Common myeloid progenitor, CD34-positive (primary cell): ENCODE results near the gene TOMM40.

ENCODE experiments used
- CTCF ChIA-PET: fragments of 350-600 bp; sonication (Branson Sonifier 250); formaldehyde crosslinking; loops from one replicate; lab custom pipeline; 2021; ENCODE audit warnings: antibody characterized with exemption; lab: Charles Lee
- POLR2A ChIA-PET: fragments of 350-600 bp; sonication (Branson Sonifier 250); formaldehyde crosslinking; loops from one replicate; lab custom pipeline; 2021; ENCODE audit warnings: antibody characterized with exemption; lab: Charles Lee
- DNase-seq, 3 donors: peaks; one replicate each; pipeline versions ENCODE4 v3.0.0 to v3.0.0-alpha.2; 2013
- H3K27ac ChIP-seq, 2 experiments: 1 replicate in 1 of 2; 2 replicates in 1 of 2; pipeline ENCODE4 v1.7.0; 2013; ENCODE audit warnings: inconsistent platforms in 2 of 2, low read length in 2 of 2, mild to moderate bottlenecking in 2 of 2, low read depth in 1 of 2, moderate library complexity in 1 of 2; ENCODE audit not compliant: severe bottlenecking in 2 of 2, insufficient read depth in 1 of 2, poor library complexity in 1 of 2
- H3K27me3 ChIP-seq, 5 experiments: replicated peaks in 2 of 5; 1 replicate in 3 of 5; 2 replicates in 2 of 5; pipeline versions ENCODE4 v1.6.1 to v1.7.0; 2013; ENCODE audit warnings: low read length in 4 of 5, mild to moderate bottlenecking in 2 of 5, moderate library complexity in 2 of 5, inconsistent platforms in 1 of 5; ENCODE audit not compliant: insufficient read depth in 5 of 5, control insufficient read depth in 4 of 5
- H3K36me3 ChIP-seq, 4 experiments: 1 replicate in 2 of 4; 2 replicates in 2 of 4; pipeline versions ENCODE4 v1.6.1 to v1.7.0; 2013; ENCODE audit warnings: low read length in 3 of 4, control low read depth in 1 of 4, mild to moderate bottlenecking in 1 of 4; ENCODE audit not compliant: control insufficient read depth in 4 of 4, insufficient read depth in 4 of 4
- H3K4me1 ChIP-seq, 4 experiments: 1 replicate in 3 of 4; 2 replicates in 1 of 4; pipeline versions ENCODE4 v1.6.1 to v1.7.1; 2013; ENCODE audit warnings: low read length in 3 of 4, mild to moderate bottlenecking in 3 of 4, control low read depth in 1 of 4, inconsistent platforms in 1 of 4, moderate library complexity in 1 of 4; ENCODE audit not compliant: control insufficient read depth in 4 of 4, insufficient read depth in 4 of 4; ENCODE audit errors: control extremely low read depth in 1 of 4
- H3K4me3 ChIP-seq, 7 experiments: 1 replicate in 4 of 7; 2 replicates in 3 of 7; pipeline versions ENCODE4 v1.5.1 to v1.7.0; 2013; ENCODE audit warnings: mild to moderate bottlenecking in 7 of 7, low read length in 6 of 7, moderate library complexity in 6 of 7, inconsistent platforms in 2 of 7, low read depth in 2 of 7, control low read depth in 1 of 7; ENCODE audit not compliant: insufficient read depth in 4 of 7, control insufficient read depth in 1 of 7; ENCODE audit errors: extremely low read depth in 1 of 7
- H3K9me3 ChIP-seq, 5 experiments: 1 replicate in 4 of 5; 2 replicates in 1 of 5; pipeline versions ENCODE4 v1.6.1 to v1.7.1; 2013; ENCODE audit warnings: low read length in 4 of 5, mild to moderate bottlenecking in 2 of 5, inconsistent platforms in 1 of 5, low read depth in 1 of 5, moderate library complexity in 1 of 5; ENCODE audit not compliant: control insufficient read depth in 4 of 5, insufficient read depth in 2 of 5; ENCODE audit errors: control extremely low read depth in 1 of 5
- WGBS: methylation state at CpG from one replicate; pipeline ENCODE4 v1.1.5; 2013; ENCODE audit not compliant: insufficient coverage; 5-methylcytosine and 5-hydroxymethylcytosine counted together

The TOMM40 gene

DNA sequence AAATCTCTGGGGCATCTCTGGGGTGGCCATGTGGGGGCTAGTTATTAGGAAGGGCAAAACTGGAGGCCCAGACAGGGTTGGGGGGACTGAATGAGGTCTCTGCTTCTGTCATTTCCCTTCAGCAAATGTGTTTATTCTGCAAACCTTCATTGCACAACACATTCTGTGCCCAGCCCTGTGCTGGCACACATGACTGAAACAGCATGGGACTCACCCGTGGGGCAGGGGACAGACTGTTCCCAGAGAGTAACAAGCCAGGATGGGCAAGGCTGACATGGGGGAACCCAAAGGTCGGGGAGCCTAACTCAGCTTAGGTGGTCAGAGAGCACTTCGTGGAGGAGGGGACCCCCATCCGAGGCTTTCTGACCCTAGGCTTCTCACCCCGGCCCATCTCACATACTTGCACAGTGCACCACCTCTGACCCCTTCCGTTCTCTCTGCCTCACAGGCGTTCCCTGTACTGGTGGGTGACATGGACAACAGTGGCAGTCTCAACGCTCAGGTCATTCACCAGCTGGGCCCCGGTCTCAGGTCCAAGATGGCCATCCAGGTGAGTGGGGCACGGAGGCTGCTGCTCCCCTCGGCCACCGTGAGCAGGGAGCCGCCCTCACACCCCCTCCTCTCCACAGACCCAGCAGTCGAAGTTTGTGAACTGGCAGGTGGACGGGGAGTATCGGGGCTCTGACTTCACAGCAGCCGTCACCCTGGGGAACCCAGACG is 2.4 kb downstream of the TOMM40 start:
- H3K27me3 ChIP-seq, result no peaks in the 10 kb centered on the region
- H3K4me1 ChIP-seq, result peaks cover 8 to 26% (median 23%) of the 10 kb centered on the region in 4 experiments
- no peak overlapping the region for H3K4me3 ChIP-seq
- WGBS, result 98% methylated on average over 17 of the region's 18 CpGs
- no peak for DNase-seq
- ChIA-PET POLR2A (no interaction called here), CTCF (interaction anchor here (1.4 to 2.2 kb wide), 3 partner anchors 10 to 59 kb away, joined by 5 to 8 read pairs (median 6); partner anchors contain the start of gene APOE)
- no peaks in the 10 kb centered on the region for H3K9me3 ChIP-seq
- peaks cover 5 to 56% (median 45%) of the 10 kb centered on the region in 4 experiments for H3K36me3 ChIP-seq
- H3K27ac ChIP-seq, result no peak overlapping the region

DNA sequence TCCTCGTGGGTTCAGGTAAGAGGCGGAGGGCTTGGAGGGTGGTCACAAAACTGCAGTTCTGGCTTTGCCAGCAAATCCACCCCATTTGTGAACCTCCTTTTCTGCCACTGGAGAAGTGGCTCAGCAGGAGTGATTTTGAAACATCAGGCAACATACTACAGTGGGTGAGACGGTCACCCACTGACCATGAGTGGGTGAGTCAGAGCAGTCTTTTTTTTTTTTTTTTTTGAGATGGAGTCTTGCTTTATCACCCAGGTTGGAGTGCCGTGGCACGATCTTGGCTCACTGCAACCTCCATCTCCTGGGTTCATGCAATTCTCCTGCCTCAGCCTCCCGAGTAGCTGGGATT is 3.0 kb downstream of the TOMM40 start:
- H3K27me3 ChIP-seq, result no peaks in the 10 kb centered on the region
- H3K27ac ChIP-seq, result no peak overlapping the region
- no peak overlapping the region for H3K4me3 ChIP-seq
- POLR2A ChIA-PET, result no interaction called here
- CTCF ChIA-PET, result interaction anchor here (1.1 to 1.9 kb wide), 3 partner anchors 9 to 56 kb away, joined by 3 to 7 read pairs (median 5); partner anchors contain the start of gene APOE
- DNase-seq, result no peak
- peaks cover 5 to 56% (median 45%) of the 10 kb centered on the region in 4 experiments for H3K36me3 ChIP-seq
- peaks cover 8 to 26% (median 23%) of the 10 kb centered on the region in 4 experiments for H3K4me1 ChIP-seq
- no peaks in the 10 kb centered on the region for H3K9me3 ChIP-seq
- WGBS, result 100% methylated on average over 2 of the region's 6 CpGs

DNA sequence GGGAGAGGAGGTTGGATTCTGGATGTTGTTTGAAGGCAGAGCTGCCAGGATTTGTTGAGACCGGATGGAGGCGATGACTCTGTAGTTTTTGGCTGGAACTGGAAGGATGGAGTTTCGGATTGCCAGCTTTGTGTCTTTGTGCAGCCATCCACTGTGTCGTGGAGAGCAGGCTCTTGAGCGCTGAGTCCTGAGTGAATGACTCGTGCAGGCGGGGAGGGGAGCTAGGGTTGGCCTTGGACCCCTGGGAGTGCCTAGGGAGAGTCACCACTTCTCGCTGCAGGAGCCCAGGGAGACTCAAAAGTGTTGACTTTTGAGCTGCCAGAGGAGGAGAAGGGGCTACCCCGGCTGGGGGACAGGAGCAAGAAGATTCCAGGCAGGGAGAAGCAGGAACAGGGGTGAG is 3.9 kb downstream of the TOMM40 start:
- Histone ChIP-seq H3K27me3 (no peaks in the 10 kb centered on the region), H3K4me3 (no peak overlapping the region), H3K36me3 (peaks cover 6 to 62% (median 48%) of the 10 kb centered on the region in 4 experiments), H3K4me1 (peaks cover 8 to 21% (median 19%) of the 10 kb centered on the region in 4 experiments), H3K27ac (no peak overlapping the region), H3K9me3 (no peaks in the 10 kb centered on the region)
- WGBS, result 97% methylated on average over 6 of the region's 9 CpGs
- CTCF ChIA-PET, result interaction anchor here (0.8 to 1.9 kb wide), 6 partner anchors 9 to 94 kb away, joined by 3 to 7 read pairs (median 3); partner anchors contain the start of gene APOE
- POLR2A ChIA-PET, result no interaction called here
- DNase-seq, result no peak

DNA sequence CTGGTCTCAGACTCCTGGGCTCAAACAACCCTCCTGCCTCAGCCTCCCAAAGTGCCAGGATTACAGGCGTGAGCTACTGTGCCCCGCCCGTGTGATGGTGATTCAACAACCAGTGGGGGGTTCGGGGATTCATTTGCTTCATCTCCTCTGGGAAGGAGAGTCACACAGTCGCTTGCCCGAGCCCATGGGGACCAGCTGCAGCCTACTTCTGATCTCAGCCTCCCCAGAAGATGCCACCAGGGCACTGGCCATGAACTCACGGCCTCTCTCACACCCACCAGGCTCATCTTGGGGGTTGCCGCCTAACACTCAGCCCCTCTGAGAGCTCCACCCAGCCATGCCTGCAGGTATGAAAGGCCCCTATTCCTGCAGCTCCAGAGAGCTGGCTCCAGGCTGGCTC is 6.8 kb downstream of the TOMM40 start:
- Histone ChIP-seq H3K27ac (no peak overlapping the region), H3K4me1 (peaks cover 0 to 2% (median 1%) of the 10 kb centered on the region in 4 experiments), H3K9me3 (no peaks in the 10 kb centered on the region), H3K4me3 (no peak overlapping the region), H3K36me3 (peaks cover 10 to 83% (median 63%) of the 10 kb centered on the region in 4 experiments), H3K27me3 (no peaks in the 10 kb centered on the region)
- ChIA-PET POLR2A (no interaction called here), CTCF (no interaction called here)
- 97% methylated on average over 7 of the region's 8 CpGs for WGBS
- DNase-seq, result no peak

DNA sequence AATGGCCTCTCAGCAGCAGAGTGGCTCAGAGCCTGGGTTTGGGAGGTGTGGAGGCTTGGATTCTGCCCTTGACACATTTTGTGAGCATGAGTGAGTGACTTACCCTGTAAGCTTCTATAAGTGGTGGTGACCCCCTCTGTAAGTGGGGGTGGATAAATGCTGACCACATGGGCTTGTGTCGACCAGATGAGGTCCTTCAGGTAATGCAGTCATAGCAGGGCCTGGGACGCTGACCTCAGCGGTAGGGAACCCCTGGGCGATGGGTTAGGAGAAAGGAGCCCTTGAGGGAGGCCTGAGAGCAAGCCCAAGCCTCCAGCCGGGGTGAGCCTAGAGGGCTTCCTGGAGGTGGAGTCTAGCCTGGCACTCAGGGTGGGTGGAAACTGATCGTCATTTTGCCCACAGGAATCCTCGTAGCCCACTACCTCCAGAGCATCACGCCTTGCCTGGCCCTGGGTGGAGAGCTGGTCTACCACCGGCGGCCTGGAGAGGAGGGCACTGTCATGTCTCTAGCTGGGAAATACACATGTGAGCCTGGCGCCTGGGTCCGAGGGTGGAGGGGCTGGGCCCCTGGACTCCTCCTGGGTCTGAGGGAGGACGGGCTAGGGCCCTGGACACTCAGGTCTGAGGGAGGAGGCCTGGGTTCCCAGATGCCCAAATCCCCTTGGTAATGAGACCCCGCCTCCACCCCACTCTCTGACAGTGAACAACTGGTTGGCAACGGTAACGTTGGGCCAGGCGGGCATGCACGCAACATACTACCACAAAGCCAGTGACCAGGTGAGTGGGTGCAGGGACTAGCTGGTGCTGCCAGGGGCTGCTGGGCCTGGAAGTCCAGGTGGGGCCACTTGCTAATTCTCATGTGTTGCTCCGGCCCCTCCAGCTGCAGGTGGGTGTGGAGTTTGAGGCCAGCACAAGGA is 9.5 kb downstream of the TOMM40 start:
- no peak overlapping the region for H3K4me3 ChIP-seq
- H3K27ac ChIP-seq, result no peak overlapping the region
- ChIA-PET POLR2A (interaction anchor here (0.6 kb wide), 1 partner anchor 369 kb away, joined by 3 read pairs; no protein-coding TSS in a partner anchor), CTCF (interaction anchor here (7.9 kb wide), 1 partner anchor 52 kb away, joined by 102 read pairs; the partner anchor contains the start of gene CLPTM1)
- H3K4me1 ChIP-seq, result peaks cover 0 to 5% (median 3%) of the 10 kb centered on the region in 4 experiments
- H3K36me3 ChIP-seq, result peaks cover 10 to 76% (median 45%) of the 10 kb centered on the region in 4 experiments
- no peaks in the 10 kb centered on the region for H3K9me3 ChIP-seq
- WGBS, result 99% methylated on average over 17 of the region's 19 CpGs
- DNase-seq, result no peak
- H3K27me3 ChIP-seq, result peaks cover 0 to 9% (median 4%) of the 10 kb centered on the region in 5 experiments

DNA sequence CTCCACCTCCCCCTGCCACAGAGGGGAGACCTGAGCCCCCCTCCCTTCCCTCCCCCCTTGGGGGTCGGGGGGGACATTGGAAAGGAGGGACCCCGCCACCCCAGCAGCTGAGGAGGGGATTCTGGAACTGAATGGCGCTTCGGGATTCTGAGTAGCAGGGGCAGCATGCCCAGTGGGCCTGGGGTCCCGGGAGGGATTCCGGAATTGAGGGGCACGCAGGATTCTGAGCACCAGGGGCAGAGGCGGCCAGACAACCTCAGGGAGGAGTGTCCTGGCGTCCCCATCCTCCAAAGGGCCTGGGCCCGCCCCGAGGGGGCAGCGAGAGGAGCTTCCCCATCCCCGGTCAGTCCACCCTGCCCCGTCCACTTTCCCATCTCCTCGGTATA is 12.2 kb downstream of the TOMM40 start:
- Histone ChIP-seq H3K4me1 (peaks cover 0 to 13% (median 10%) of the 10 kb centered on the region in 4 experiments), H3K36me3 (peaks cover 5 to 51% (median 23%) of the 10 kb centered on the region in 4 experiments), H3K4me3 (no peak overlapping the region), H3K27me3 (peaks cover 0 to 23% (median 4%) of the 10 kb centered on the region in 5 experiments), H3K27ac (no peak overlapping the region), H3K9me3 (no peaks in the 10 kb centered on the region)
- ChIA-PET CTCF (interaction anchor here (0.9 to 7.9 kb wide), 6 partner anchors 9 to 54 kb away, joined by 3 to 102 read pairs (median 4); partner anchors contain the start of gene CLPTM1), POLR2A (no interaction called here)
- 78% methylated on average over 5 of the region's 15 CpGs for WGBS
- DNase-seq, result no peak
